ENCODE data around the gene ZNF219. TPM values are rescaled to one million over a fixed set of nuclear protein-coding genes. Genes with fewer than 3 reads are reported as not detected.

The ZNF219 gene
- total RNA-seq, 1 experiment from 2014 or later: 149 TPM

- POLR2A ChIA-PET: interaction anchor here (0.5 to 3.0 kb wide), 17 partner anchors 11 to 728 kb away, joined by 3 to 74 read pairs (median 7); partner anchors contain the start of genes PARP2 and TMEM253
- CTCF ChIA-PET: interaction anchor here (0.5 to 4.6 kb wide), 25 partner anchors 9 to 649 kb away, joined by 3 to 165 read pairs (median 12); partner anchors contain the start of genes SLC39A2, TMEM253 and ZNF219
- no peak for TF ChIP-seq CREM (CRISPR knock-in tag; IDR thresholded peaks at IDR 0.05)
- TF ChIP-seq PRRX2 (CRISPR knock-in tag; IDR thresholded peaks at IDR 0.05): no peak
- TF ChIP-seq FOXP4 (CRISPR knock-in tag; IDR thresholded peaks at IDR 0.05): peak; percentile 5; the same call in 1 of the 2 replicates
- peak; percentile 14; the same call in 1 of the 2 replicates for TF ChIP-seq HMGXB4 (CRISPR knock-in tag; IDR thresholded peaks at IDR 0.05)
- 0 out of 2 replicates have a peak, but pooled peaks have one; percentile 19 for TF ChIP-seq JUN (CRISPR knock-in tag; IDR thresholded peaks at IDR 0.05)
- TF ChIP-seq CDX4 (CRISPR knock-in tag; IDR thresholded peaks at IDR 0.05; ENCODE audit: borderline replicate concordance): no peak
- TF ChIP-seq ZNF512 (CRISPR knock-in tag; IDR thresholded peaks at IDR 0.05; ENCODE audit: borderline replicate concordance): no peak
- TF ChIP-seq ZNF281 (CRISPR knock-in tag; IDR thresholded peaks at IDR 0.05): peak; percentile 58
- peak; percentile 40; the same call in 1 of the 2 replicates for TF ChIP-seq ZNF423 (CRISPR knock-in tag; IDR thresholded peaks at IDR 0.05)
- no peak for TF ChIP-seq ELF4 (CRISPR knock-in tag; IDR thresholded peaks at IDR 0.05; ENCODE audit: low read depth)
- TF ChIP-seq SMAD3 (CRISPR knock-in tag; IDR thresholded peaks at IDR 0.05; ENCODE audit: borderline replicate concordance): no peak
- no peak for TF ChIP-seq JAZF1 (CRISPR knock-in tag; IDR thresholded peaks at IDR 0.05)
- no peak for TF ChIP-seq ZMAT4 (CRISPR knock-in tag; IDR thresholded peaks at IDR 0.05)
- TF ChIP-seq GABPB1 (CRISPR knock-in tag; IDR thresholded peaks at IDR 0.05): 0 out of 2 replicates have a peak, but pooled peaks have one; percentile 25
- TF ChIP-seq MXD4 (CRISPR knock-in tag; IDR thresholded peaks at IDR 0.05; ENCODE audit: borderline replicate concordance): no peak
- peak; percentile 56; the same call in 1 of the 2 replicates for TF ChIP-seq ARID4B (CRISPR knock-in tag; IDR thresholded peaks at IDR 0.05; ENCODE audit: borderline replicate concordance)
- no peak for TF ChIP-seq EMX1 (CRISPR knock-in tag; IDR thresholded peaks at IDR 0.05)
- TF ChIP-seq ZSCAN18 (CRISPR knock-in tag; IDR thresholded peaks at IDR 0.05): no peak
These were observed 27.7 kb downstream of the ZNF219 start for GRCh38 chr14:21070610-21071224.

More at GRCh38 chr14:21070610-21071224, 27.7 kb downstream of the ZNF219 start:
- Mint-ChIP-seq H3K9me3 (no peaks in the 10 kb centered on the region), H3K36me3 (peaks cover 21% of the 10 kb centered on the region), H3K27me3 (ENCODE audit: low read depth) (peaks cover 4% of the 10 kb centered on the region; the same call in 1 of the 2 replicates), H3K27ac (peak overlapping the region; percentile 80), H3K4me1 (peaks cover 33% of the 10 kb centered on the region), H3K4me3 (peak overlapping the region; percentile 89)
- DNase-seq (ENCODE audit: low spot score) (peak; percentile 73), ATAC-seq (peak; percentile 34)

Measured in WTC11 (cell line).